UCSD-AML1 (cell line): ENCODE measurements around the gene LDLRAD4.
"Not testable (repeated sequence)": the region's sequence is repeated elsewhere in the genome, so short reads cannot be mapped to it uniquely, and the experiment has no call there.

Experiments used
- DNase-seq: peaks from one replicate; lab custom pipeline; 2025; ENCODE audit not compliant: unreplicated experiment; lab: John Stamatoyannopoulos, UW

LDLRAD4 gene

GRCh38 chr18:13454363-13455150 is 236.0 kb downstream of the LDLRAD4 start:
- DNase-seq = no peak

DNA sequence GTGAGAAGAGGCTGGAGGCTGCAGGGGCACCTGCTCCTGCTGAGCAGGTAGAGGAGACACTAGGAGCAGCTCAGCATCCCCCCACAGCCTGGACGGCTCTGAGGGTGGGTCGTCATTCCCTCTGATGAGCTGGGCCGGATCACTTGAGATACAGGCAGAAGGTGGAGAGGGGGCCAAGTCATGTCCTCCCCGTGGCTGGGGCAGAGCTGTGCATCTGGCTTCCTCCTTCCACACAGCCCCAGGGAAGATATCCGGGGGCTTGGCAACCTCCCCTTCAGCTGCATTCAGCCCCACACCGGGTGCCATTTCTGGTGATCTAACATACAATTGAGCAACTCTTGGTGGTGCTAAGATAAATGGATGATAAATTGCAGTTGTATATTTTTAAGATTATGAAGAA is 236.9 kb downstream of the LDLRAD4 start:
- DNase-seq = no peak

- no peak for DNase-seq
Measured at GRCh38 chr18:13455960-13456481, 237.5 kb downstream of the LDLRAD4 start.

DNA sequence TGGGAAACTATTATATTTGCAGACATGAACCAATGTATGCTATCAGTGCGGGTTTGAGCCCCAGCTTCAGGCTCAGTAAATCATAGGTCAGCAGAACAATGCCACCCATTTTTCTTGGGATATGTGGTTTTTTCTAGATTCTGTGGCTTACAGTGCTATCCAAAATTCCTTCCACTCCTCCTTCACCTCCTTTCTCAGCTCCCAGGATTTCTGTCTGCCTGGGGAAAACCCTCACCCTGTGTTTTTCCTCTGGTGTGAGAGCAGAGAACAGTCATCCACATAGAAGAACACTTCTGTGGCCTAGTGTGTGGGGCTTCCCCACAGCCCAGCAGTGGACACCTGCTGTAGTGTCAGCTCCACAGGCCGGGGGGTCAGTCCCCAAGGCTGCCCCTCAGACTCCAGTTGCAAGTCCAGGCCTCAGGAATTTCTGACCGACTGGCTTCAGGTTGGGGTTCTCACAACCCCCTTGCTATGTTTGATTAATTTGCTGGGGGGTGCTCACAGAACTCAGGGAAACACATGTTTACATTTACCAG is 238.2 kb downstream of the LDLRAD4 start:
- DNase-seq = no peak

DNA sequence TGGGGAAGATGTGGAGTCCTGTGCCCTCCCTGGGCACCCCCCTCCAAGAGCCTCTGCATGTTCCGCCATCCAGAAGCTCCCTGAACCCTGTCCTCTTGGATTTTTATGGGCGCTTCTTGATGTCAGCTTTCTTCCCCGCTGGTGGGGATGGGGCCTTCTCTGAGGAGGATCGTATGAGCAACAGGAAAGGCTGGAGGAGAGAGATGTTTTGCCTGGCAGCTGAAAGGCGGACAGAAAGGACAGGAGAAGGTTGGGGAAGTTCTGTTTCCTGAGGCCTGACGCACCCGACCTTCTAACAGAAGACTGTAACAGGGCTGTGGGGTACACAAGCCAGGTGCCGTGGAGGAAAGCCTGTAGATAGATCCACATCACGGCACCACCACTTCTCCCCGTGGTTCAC is 238.8 kb downstream of the LDLRAD4 start:
- DNase-seq = peak; percentile 43

DNA sequence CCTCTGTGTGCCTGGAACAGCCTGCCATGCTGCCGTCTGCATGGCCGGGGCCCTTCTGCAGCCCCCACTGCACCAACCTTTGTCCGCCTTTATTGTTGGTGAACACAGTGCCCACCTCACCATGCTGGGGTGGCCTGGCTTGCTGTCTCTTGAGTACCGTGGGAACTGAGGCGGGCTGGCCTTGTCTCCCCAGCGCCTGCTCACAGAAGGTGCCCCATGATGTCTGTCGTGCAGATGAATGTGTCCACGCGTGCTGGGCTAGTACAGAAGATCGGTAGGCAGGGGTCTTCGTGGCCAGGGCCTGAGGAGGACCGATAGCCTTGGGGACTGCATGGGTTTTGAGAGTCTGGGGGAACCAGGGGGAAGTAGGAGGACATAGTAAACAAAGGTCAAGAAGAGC is 242.4 kb downstream of the LDLRAD4 start:
- no peak for DNase-seq

DNA sequence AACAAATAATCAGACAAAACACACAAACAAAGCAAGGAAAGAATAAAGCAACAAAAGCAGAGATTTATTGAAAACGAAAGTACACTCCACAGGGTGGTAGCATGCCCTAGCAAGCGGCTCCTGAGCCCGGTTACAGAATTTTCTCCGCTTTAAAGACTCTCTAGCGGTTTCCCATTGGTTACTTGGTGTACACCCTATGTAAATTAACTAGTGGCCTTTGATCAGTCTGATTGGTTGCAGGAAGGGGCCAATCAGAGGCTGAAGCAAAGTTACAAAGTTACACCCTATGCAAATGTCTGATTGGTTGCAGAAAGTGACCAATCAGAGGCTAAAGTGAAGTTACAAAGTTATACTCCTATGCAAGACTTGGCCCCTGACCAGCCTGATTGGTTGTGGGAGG is 242.9 kb downstream of the LDLRAD4 start:
- DNase-seq = no peak

DNA sequence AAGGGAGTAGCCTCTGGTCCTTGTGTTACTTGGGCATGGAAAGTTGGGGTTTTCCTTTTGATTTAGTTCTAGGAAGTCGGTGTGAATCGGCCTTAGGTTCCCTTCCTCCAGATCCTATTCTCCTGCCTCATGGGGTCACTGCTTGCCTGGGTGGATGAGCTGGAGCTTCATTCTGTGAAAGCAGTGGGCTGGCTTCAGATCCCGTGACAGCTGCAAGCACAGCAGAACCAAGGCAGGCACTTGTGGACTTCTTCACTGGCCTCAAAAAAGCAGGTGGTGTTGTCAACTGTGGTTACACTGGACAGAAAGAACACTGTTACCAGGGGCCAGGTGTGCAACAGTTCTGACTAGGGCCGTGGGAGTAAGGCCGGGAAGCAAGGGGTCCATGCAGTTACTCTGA is 243.4 kb downstream of the LDLRAD4 start:
- DNase-seq = no peak

- DNase-seq = no peak
Measured at GRCh38 chr18:13462686-13463085, 244.1 kb downstream of the LDLRAD4 start.

DNA sequence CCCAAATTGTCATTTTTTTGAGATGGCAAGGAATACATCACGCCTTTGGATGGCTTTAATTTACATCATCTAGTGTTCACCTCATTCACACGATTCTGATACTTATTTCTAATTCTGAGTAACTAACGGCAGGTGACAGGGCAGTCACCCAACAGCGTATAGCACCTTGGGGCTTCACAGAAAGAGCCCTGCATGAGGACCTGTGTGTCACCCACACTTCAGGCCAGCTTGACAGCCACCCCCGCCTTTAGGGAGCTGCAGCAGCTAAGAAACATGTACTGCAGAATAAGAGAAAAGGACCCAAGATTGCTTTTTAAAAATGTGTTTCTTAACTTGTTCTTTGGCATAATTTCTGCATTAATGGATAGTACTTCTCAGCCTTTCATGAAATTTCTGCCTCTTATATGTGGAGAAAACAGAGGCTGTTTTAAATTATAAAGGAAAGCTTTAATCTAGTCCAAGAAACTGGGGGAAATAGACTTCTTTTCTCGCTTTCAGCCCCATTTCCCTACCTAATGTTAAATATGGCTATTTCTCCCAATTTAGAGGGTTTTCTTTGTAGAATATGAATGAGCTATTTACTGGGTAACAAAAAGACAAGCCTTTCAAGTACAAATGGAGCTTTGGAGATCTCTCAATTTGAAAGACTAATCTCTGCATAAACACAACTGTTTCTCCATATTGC is 245.1 kb downstream of the LDLRAD4 start:
- no peak for DNase-seq

- DNase-seq = peak; percentile 88
Measured at GRCh38 chr18:13464432-13465123, 246.0 kb downstream of the LDLRAD4 start.

- DNase-seq = no peak
Measured at GRCh38 chr18:13465124-13465446, 246.5 kb downstream of the LDLRAD4 start.

DNA sequence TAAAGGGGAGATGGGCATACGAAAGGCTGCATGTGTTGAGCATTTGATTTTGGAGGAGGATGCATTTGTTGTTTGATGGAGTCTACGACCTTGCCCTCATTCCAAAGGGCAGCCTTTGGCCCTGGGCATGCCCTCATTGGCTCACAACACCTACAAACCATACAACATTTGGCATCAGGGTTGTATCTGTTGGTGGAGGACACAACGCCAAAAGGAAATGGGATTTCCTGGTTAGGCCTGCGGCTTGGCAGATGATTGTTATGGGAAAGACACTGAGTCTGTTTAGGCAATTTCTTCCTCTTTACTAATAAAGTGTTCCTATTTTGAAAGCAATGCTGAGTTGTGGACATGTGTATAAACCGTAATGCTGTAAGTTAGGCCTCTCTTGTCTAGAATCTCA is 246.9 kb downstream of the LDLRAD4 start:
- DNase-seq = peak; percentile 48

DNA sequence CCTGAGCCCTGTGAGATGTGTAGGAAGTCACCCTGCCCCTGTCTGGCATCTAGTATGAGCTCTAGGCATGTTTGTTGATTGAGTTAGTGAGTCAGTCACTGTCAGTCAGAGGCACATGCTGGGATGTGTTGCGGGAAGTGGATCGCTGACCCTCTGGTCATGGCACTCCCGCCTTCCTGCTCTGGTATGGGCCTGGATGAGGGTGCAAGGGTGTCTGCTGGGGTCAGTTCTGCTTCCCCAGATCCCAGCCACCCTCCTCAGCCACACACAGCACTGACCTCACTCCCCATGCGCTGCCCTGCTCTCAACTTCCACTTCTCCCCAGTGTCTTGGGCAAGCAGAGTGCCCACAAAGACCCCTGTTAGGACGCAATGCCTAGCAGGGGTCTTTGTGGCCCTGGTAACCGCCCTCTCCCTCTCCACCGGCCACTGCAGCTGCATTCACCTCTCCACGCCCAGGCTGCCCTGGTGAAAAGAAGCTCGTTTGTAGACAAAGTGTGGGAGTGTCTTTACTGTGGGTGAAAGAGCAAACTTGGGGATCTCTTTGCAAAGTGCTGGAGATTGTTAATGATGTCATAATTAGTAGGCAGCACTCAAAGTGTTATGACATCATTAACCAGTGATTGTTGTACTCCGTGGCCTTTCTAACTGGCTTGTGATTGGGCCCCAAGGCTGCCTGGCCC is 252.1 kb downstream of the LDLRAD4 start:
- no peak for DNase-seq

- no peak for DNase-seq
Measured at GRCh38 chr18:13471198-13471845, 252.8 kb downstream of the LDLRAD4 start.

DNA sequence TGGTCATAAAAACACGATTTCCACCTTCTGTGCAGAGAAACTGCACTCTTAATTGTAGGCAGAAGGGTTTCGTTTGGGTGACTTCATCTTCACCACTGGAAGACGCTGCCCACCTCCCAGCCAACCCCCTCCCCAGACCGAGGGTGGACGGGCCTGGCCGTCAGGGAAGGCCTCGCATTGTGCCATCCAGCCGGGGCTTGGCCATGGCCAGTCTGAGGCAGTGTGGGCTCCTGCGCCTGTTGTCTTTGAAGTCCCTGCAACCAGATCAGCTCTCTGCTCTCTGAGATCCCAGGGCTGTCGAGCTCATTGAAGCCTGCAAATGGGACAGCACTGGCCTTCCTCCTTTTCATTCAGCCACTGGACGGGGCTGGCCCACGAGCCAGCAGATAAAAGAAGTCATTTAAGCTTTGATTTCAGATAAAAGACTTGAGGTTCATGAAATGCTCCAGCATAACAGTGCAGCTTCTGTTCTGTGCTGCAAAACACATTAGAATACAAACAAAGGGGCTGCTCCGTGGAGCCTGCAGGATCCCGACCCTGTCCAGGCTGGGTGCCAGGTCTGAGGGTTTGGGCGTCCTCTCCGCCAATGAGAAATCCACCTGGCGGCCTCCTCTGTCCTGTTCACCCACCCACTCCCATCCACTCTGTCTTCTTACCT is 253.5 kb downstream of the LDLRAD4 start:
- DNase-seq = no peak

DNA sequence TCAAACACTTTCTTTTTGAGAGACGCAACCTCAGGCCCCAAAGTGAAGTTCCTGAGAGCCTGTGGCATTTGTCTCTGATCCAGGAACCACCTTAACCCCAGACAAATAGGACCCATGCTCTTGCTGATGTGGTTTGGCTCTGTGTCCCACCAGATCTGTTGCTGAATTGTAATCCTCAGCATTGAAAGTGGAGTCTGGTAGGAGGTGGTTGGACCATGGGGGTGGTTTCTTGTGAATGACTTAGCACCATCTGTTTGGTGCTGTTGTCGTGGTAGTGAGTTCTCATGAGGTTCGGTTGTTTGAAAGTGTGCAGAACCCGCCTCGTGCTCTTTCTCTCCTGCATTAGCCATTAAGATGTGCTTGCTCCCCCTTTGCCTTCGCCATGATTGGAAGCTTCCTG is 255.2 kb downstream of the LDLRAD4 start:
- no peak for DNase-seq

DNA sequence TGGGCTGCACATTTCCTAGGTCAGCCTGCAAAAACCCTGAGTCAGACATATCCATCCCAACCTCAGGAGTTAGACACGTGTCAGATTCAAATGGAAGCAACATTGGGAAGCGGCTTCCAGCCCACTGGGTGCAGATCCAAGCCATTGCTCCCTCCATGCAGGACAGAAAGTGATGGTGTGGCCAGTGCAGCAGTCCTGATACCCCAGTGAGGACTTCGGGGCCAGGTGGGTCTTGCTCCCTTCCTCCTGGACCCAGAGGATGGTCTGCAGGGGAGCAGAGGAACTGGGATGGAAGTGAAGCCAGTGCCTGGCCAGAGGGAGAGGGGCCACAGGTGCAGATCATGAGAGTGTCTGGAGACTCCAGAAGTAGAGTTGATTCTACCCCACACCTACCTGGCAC is 255.8 kb downstream of the LDLRAD4 start:
- no peak for DNase-seq

DNA sequence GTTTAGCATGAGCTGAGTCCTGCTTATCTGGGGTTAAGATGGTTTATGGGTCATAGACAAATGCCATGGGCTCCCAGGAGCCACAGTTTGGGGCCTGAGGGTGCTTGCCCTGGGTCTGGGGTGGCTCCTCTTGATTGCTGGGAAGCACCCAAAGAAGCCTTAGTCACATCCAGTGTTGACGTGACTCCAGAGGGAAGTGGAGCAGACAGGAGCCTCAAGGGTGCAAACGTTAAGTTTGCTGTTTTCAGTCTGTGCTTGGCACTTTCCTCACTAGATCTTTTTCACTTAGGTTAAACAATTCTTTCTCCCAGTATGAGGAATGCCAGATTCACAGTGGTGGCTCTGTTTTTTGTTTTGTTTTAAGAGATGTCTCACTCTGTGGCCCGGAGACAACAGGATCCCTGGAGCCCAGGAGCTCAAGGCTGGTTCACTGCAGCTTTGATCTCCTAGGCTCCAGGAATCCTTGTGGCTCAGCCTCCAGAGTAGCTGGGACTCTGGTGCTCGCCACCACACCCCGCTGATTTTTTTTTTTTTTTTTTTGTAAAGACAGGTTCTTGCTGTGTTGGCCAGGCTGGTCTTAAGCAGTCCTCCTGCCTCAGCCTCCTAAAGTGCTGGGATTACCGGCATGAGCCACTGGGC is 256.5 kb downstream of the LDLRAD4 start:
- DNase-seq = no peak

- DNase-seq = not testable (repeated sequence)
Measured at GRCh38 chr18:13476312-13476711, 257.8 kb downstream of the LDLRAD4 start.
